Measurements from ENCODE around the gene XPNPEP2.
A peak's percentile ranks its signal among the peaks of the same experiment; 100 is the strongest.

XPNPEP2 gene

GRCh38 chrX:129781134-129781672 is 42.4 kb downstream of the XPNPEP2 start:
- DNase-seq: peak; percentile 80

- DNase-seq: peak; percentile 47
Observed at GRCh38 chrX:129781680-129782495, 43.1 kb downstream of the XPNPEP2 start.

- DNase-seq: no peak
Observed at GRCh38 chrX:129782706-129783105, 43.9 kb downstream of the XPNPEP2 start.

- peak; percentile 27 for DNase-seq
Observed at GRCh38 chrX:129783291-129783713, 44.5 kb downstream of the XPNPEP2 start.

- DNase-seq: no peak
Observed at GRCh38 chrX:129784371-129784770, 45.6 kb downstream of the XPNPEP2 start.

GRCh38 chrX:129785160-129785947 is 46.6 kb downstream of the XPNPEP2 start:
- DNase-seq: no peak

GRCh38 chrX:129786210-129786651 is 47.5 kb downstream of the XPNPEP2 start:
- DNase-seq: no peak

- DNase-seq: no peak
Observed at GRCh38 chrX:129787336-129788055, 48.7 kb downstream of the XPNPEP2 start.

GRCh38 chrX:129788527-129788926 is 49.7 kb downstream of the XPNPEP2 start:
- no peak for DNase-seq

- no peak for DNase-seq
Observed at GRCh38 chrX:129790146-129790545, 51.4 kb downstream of the XPNPEP2 start.

GRCh38 chrX:129790808-129791207 is 52.0 kb downstream of the XPNPEP2 start:
- no peak for DNase-seq

- no peak for DNase-seq
Observed at GRCh38 chrX:129791336-129791735, 52.6 kb downstream of the XPNPEP2 start.

- no peak for DNase-seq
Observed at GRCh38 chrX:129791961-129792570, 53.3 kb downstream of the XPNPEP2 start.

- DNase-seq: no peak
Observed at GRCh38 chrX:129792586-129793291, 54.0 kb downstream of the XPNPEP2 start.

- DNase-seq: no peak
Observed at GRCh38 chrX:129793604-129794191, 54.9 kb downstream of the XPNPEP2 start.

- DNase-seq: no peak
Observed at GRCh38 chrX:129795584-129795983, 56.8 kb downstream of the XPNPEP2 start.

GRCh38 chrX:129797251-129797906 is 58.6 kb downstream of the XPNPEP2 start:
- DNase-seq: no peak

- no peak for DNase-seq
Observed at GRCh38 chrX:129798456-129798855, 59.7 kb downstream of the XPNPEP2 start.

- DNase-seq: peak; percentile 46
Observed at GRCh38 chrX:129798888-129799287, 60.1 kb downstream of the XPNPEP2 start.

- no peak for DNase-seq
Observed at GRCh38 chrX:129800186-129800585, 61.4 kb downstream of the XPNPEP2 start.

- DNase-seq: no peak
Observed at GRCh38 chrX:129802863-129803262, 64.1 kb downstream of the XPNPEP2 start.
